Stimulated activated CD8-positive, alpha-beta memory T cell treated with anti-CD3 and anti-CD28 coated beads, Interleukin-12 subunit alpha, Interleukin-12 subunit beta, amount 100 ng/mL, for 24 hours (primary cell): Measurements from ENCODE around the gene DNAL4.
"Not testable (repeated sequence)": the region's sequence is repeated elsewhere in the genome, so short reads cannot be mapped to it uniquely, and the experiment has no call there.

Experiments
- DNase-seq: peaks from one replicate; pipeline ENCODE4 v3.0.0-alpha.2; 2020; ENCODE audit errors: extremely low read depth

The DNAL4 gene

DNA sequence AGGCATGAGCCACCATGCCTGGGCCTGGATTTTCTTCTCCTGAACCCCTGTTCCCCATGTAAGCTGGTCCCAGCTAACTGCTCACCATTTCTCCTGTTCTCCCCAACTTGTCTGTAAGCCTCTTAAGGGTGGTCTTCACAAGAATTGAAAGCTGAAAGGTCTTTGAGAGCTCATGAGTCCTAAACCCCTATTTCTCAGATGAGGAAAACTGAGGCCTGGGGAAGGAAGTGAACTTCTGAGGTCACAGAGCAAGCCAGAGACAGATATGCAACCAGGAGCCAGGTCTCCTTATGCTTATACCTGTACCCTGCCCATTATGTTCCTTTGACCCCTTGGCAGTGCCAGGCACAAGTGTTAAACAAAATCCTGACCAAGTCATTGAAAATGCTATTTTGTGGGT, 33.6 kb upstream of the DNAL4 start:
- no peak for DNase-seq

- DNase-seq, result no peak
Measured at GRCh38 chr22:38826801-38827200, 32.9 kb upstream of the DNAL4 start.

- DNase-seq, result no peak
Measured at GRCh38 chr22:38826386-38826785, 32.4 kb upstream of the DNAL4 start.

DNA sequence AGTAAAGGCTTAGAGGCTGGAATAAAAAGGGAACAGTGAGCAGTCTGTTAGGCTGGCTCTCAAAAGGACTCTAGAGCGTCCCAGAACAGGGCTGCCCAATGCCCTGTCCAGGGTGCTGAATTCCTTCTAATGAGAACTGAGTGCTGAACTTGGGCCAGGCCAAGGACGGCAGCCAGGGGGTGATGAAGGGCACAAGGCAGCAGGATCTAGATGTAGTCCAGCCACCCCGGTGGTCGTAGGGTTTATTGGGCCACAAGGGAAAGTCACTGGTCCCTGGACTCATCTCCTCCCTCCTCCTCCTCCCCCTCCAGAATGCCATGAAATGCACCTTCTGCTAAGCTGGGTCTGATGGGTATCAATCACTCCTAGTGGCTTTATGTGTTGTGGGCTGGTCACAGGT, 30.6 kb upstream of the DNAL4 start:
- no peak for DNase-seq

GRCh38 chr22:38823637-38824036, 29.7 kb upstream of the DNAL4 start:
- DNase-seq, result no peak

GRCh38 chr22:38823076-38823475, 29.1 kb upstream of the DNAL4 start:
- no peak for DNase-seq

GRCh38 chr22:38820020-38820419, 26.1 kb upstream of the DNAL4 start:
- no peak for DNase-seq

GRCh38 chr22:38819387-38819940, 25.5 kb upstream of the DNAL4 start:
- no peak for DNase-seq

GRCh38 chr22:38817196-38817595, 23.3 kb upstream of the DNAL4 start:
- no peak for DNase-seq

DNA sequence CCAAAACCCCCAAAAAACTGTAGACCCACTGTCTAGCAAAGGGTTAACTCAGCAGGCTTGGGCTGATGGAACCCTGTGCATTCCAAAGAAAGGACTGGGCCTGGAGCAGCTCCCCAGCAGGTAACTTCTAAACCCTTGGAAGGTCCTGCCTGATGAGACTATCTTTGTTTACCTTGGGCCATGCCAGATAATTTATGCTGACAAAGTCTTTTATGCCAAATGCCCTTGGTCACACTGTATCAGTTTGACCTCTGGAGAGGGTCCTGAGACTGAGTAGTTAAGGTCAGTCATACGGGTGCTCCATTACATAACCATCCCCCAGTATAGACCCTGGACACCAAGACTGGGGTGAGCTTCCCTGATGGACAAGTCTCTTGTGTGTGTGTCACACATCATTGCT, 21.9 kb upstream of the DNAL4 start:
- no peak for DNase-seq

DNA sequence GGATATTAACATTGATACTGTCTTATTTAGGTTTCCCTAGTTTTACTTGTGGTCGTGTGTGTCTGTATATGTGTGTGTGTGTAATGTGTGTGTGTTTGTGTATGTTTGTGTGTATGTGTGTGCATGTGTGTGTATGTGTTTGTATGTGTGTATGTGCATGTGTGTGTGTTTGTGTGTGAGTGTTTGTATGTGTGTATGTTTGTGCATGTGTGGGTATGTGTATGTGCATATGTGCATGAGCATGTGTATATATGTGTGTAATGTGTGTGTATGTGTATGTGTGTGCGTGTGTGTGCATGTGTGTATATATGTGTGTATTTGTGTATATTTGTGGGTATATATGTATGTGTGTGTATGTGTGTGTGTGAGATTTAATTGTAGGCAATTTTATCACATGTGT, 17.3 kb upstream of the DNAL4 start:
- DNase-seq, result no peak

- DNase-seq, result not testable (repeated sequence)
Measured at GRCh38 chr22:38805041-38805593, 11.2 kb upstream of the DNAL4 start.

- no peak for DNase-seq
Measured at GRCh38 chr22:38802671-38803121, 8.8 kb upstream of the DNAL4 start.

GRCh38 chr22:38799265-38800002, 5.5 kb upstream of the DNAL4 start:
- no peak for DNase-seq

DNA sequence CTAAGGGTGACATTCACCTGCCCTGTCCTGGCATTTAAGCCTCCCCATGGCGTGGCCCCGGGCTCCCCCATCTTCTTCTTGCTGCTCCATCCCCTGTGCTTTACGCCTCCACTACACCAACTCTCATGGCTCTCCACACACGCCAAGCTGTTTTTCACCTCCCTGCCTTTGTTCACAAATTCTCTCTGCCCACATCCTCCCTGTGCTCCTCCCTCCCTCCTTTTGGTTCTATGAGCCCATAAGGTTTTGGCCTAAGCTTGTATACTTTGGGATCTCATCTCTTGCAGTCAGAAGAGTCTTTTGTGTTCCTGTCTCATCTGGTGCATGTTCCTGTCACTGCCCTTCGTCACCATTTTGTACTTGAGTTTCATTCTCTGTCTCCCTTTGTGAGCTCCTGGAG, 4.6 kb upstream of the DNAL4 start:
- no peak for DNase-seq

- DNase-seq, result no peak
Measured at GRCh38 chr22:38796262-38796957, 2.5 kb upstream of the DNAL4 start.

GRCh38 chr22:38795569-38795968, 1.6 kb upstream of the DNAL4 start:
- DNase-seq, result no peak

- no peak for DNase-seq
Measured at GRCh38 chr22:38793317-38793716, 626 bp downstream of the DNAL4 start.

- DNase-seq, result no peak
Measured at GRCh38 chr22:38792833-38793232, 1.1 kb downstream of the DNAL4 start.

DNA sequence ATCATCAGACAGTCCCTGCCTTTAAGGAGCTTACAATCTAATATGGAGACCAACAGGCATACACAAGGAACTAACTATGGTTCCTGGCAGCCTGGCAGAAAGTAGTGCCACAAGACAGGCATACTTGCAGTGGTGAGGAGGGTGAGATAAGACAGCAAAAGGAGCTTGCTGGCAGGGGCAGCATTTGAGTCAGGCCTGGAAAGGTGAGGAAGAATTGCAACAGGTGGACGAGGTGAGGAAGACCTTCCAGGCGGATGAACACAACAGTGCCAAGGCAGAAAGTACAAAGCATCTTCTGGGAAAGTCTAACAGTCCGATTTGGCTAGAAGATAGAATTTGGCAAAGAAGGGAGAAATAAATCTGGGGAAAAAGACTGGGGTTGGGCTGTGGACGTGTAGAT, 4.3 kb downstream of the DNAL4 start:
- DNase-seq, result no peak

DNA sequence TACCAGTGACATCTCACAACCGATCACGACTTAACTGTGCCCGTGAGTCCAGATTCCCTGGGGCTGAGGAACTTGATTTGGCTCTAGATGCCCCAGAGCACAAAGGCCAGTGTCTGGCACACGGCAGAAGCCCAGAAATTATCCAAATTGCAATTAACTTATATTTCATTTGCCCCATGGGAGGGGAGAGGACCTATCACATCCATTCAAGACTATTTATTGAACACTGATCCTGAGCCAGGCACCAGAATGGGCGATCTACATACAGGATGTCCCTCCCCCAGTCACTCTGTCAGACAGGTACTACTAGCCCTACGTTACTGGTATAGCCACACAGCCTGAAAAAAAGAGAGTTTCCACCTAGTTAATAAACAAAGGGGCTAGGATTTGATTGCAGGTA, 5.1 kb downstream of the DNAL4 start:
- no peak for DNase-seq

GRCh38 chr22:38788021-38788816, 5.7 kb downstream of the DNAL4 start:
- DNase-seq, result no peak
